Right lobe of liver (tissue), 6 donors: ENCODE data around the gene FRY. TPM values are rescaled to one million over a fixed set of nuclear protein-coding genes. Genes with fewer than 3 reads are reported as not detected.

Source experiments
- ATAC-seq, 4 donors: fragments of 200-7000 bp; cut with Tn5 transposase; one replicate each; pipeline ENCODE4 v1.9.1; 2020; ENCODE audit warnings: mild to moderate bottlenecking in 4 of 4, moderate library complexity in 4 of 4
- DNase-seq, 3 donors: peaks; one replicate each; pipeline ENCODE4 v3.0.0-alpha.2; 2020
- H3K27ac ChIP-seq, 3 donors: fragments of 200-600 bp; one replicate each; pipeline ENCODE4 v1.8.0; 2022
- H3K27me3 ChIP-seq, 2 donors: fragments of 200-600 bp; one replicate each; pipeline ENCODE4 v1.8.0; 2022
- H3K36me3 ChIP-seq, 4 donors: fragments of 200-600 bp; sonication (generic) in 1 of 4; one replicate each; pipeline versions ENCODE4 v1.5.1 to v1.8.0; 2017 to 2022; ENCODE audit warnings: control low read depth in 1 of 4
- H3K4me1 ChIP-seq, 4 donors: fragments of 200-600 bp; sonication (generic) in 1 of 4; one replicate each; pipeline versions ENCODE4 v1.5.1 to v1.8.0; 2017 to 2022; ENCODE audit warnings: control low read depth in 1 of 4
- H3K4me3 ChIP-seq, 3 donors: fragments of 200-600 bp; one replicate each; pipeline ENCODE4 v1.8.0; 2022
- H3K9me3 ChIP-seq, 4 donors: fragments of 200-600 bp; sonication (generic) in 1 of 4; one replicate each; pipeline versions ENCODE4 v1.5.1 to v1.8.0; 2017 to 2022; ENCODE audit warnings: control low read depth in 1 of 4
- CTCF ChIP-seq, 4 donors: fragments of 200-600 bp in 3 of 4; fragments of 450-650 bp in 1 of 4; IDR thresholded peaks; one replicate each; pipeline versions ENCODE4 v1.5.1 to v1.8.0; 2016 to 2022; ENCODE audit warnings: antibody characterized with exemption in 4 of 4, mild to moderate bottlenecking in 2 of 4
- POLR2A ChIP-seq: fragments of 450-650 bp; IDR thresholded peaks from one replicate; pipeline ENCODE4 v1.6.1; 2017; ENCODE audit warnings: antibody characterized with exemption, mild to moderate bottlenecking
- WGBS: methylation state at CpG from one replicate; pipeline ENCODE4 v1.1.6; 2018; ENCODE audit warnings: low coverage, low lambda C conversion rate; ENCODE audit not compliant: insufficient coverage; ENCODE audit errors: missing lambda C conversion rate; 5-methylcytosine and 5-hydroxymethylcytosine counted together
- intact Hi-C, 2 donors: fragments of 100-400 bp; cut with DNase I; formaldehyde crosslinking; loops; one replicate each; pipeline versions ENCODE4 v1.11.2 to v1.14.1; 2022
- total RNA-seq, 6 experiments: library from RNA; depleted of rRNA in 2 of 6; stranded (reverse); fragments of >200 nt in 2 of 6; fragmentation: NEBNext Ultra II Directional in 3 of 6; extraction: Animal tissue kit (Norgen Biotek cat#: 25700) in 3 of 6; gene quantifications; one replicate each; pipeline versions ENCODE4 v1.1.0 to v1.2.4, GENCODE V29; 2016 to 2023
- donor health status: DM: no; HTN: yes; CAD: no.
- donor health status: DM: no; HTN: no; CAD: no.
- donor health status: DM: no; HTN: no; CAD: no.
- donor health status: DM: no; HTN: yes; CAD: no.
- donor health status: DM: no; HTN: yes; CAD: no.

FRY gene
- total RNA-seq, 6 experiments from 2014 or later = 16.1 to 106 (median 35.7) TPM

GRCh38 chr13:32159137-32159869, 127.7 kb downstream of the FRY start:
- no peaks in the 10 kb centered on the region for H3K27me3 ChIP-seq
- TF ChIP-seq POLR2A = no peak
- TF ChIP-seq CTCF (IDR thresholded peaks at IDR 0.05) = no peak
- H3K27ac ChIP-seq = no peak overlapping the region
- intact Hi-C loops = no loop called here
- ATAC-seq = no peak
- H3K9me3 ChIP-seq = no peaks in the 10 kb centered on the region
- no peaks in the 10 kb centered on the region for H3K4me1 ChIP-seq
- H3K36me3 ChIP-seq = no peaks in the 10 kb centered on the region
- DNase-seq = no peak
- WGBS = 72% methylated on average over 4 of the region's 4 CpGs
- H3K4me3 ChIP-seq = no peak overlapping the region

GRCh38 chr13:32162395-32163005, 130.9 kb downstream of the FRY start:
- ATAC-seq (no peak), DNase-seq (no peak)
- no peaks in the 10 kb centered on the region for H3K27me3 ChIP-seq
- H3K36me3 ChIP-seq = no peaks in the 10 kb centered on the region
- no peak overlapping the region for H3K4me3 ChIP-seq
- no peak overlapping the region for H3K27ac ChIP-seq
- WGBS = 74% methylated on average over 5 of the region's 5 CpGs
- TF ChIP-seq POLR2A (no peak), CTCF (IDR thresholded peaks at IDR 0.05) (no peak)
- no peaks in the 10 kb centered on the region for H3K4me1 ChIP-seq
- H3K9me3 ChIP-seq = no peaks in the 10 kb centered on the region
- intact Hi-C loops = no loop called here

GRCh38 chr13:32164622-32165268, 133.2 kb downstream of the FRY start:
- H3K27me3 ChIP-seq = no peaks in the 10 kb centered on the region
- H3K27ac ChIP-seq = no peak overlapping the region
- H3K9me3 ChIP-seq = no peaks in the 10 kb centered on the region
- no peaks in the 10 kb centered on the region for H3K36me3 ChIP-seq
- ATAC-seq (peak; percentile 80 to 93 (median 90)), DNase-seq (no peak)
- WGBS = 70% methylated on average over 4 of the region's 4 CpGs
- H3K4me3 ChIP-seq = no peak overlapping the region
- no peak for TF ChIP-seq POLR2A
- peak; percentile 38 to 72 (median 52) for TF ChIP-seq CTCF (IDR thresholded peaks at IDR 0.05)
- intact Hi-C loops = no loop called here
- no peaks in the 10 kb centered on the region for H3K4me1 ChIP-seq

- TF ChIP-seq POLR2A (no peak), CTCF (IDR thresholded peaks at IDR 0.05) (no peak)
- H3K4me3 ChIP-seq = no peak overlapping the region
- H3K27ac ChIP-seq = no peak overlapping the region
- no peaks in the 10 kb centered on the region for H3K27me3 ChIP-seq
- WGBS = 64% methylated on average over 3 of the region's 5 CpGs
- no peaks in the 10 kb centered on the region for H3K9me3 ChIP-seq
- DNase-seq = no peak
- no peaks in the 10 kb centered on the region for H3K4me1 ChIP-seq
- H3K36me3 ChIP-seq = no peaks in the 10 kb centered on the region
- no peak for ATAC-seq
- intact Hi-C loops = no loop called here
Measured at GRCh38 chr13:32165796-32166195, 134.2 kb downstream of the FRY start.
